H1 (cell line): Measurements from ENCODE around the gene GSG1L. TPM values are rescaled to one million over a fixed set of nuclear protein-coding genes. Genes with fewer than 3 reads are reported as not detected.
A peak's percentile ranks its signal among the peaks of the same experiment; 100 is the strongest.

Source experiments
- CTCF ChIA-PET: fragments of 300-600 bp; sonication (Branson Sonifier 250); formaldehyde crosslinking; loops from one replicate; lab custom pipeline; 2021; ENCODE audit not compliant: partially characterized antibody; lab: Charles Lee
- POLR2A ChIA-PET: fragments of 300-600 bp; sonication (Branson Sonifier 250); formaldehyde crosslinking; loops from one replicate; lab custom pipeline; 2021; ENCODE audit warnings: inconsistent platforms; ENCODE audit not compliant: partially characterized antibody; lab: Charles Lee
- DNase-seq, 2 experiments: peaks; one replicate each; pipeline versions ENCODE4 v3.0.0 to v3.0.0-alpha.2; 2010 to 2022; ENCODE audit warnings: low spot score in 2 of 2, low read depth in 1 of 2, mixed read lengths in 1 of 2
- FAIRE-seq: peaks from 2 replicates; lab custom pipeline; 2011; peaks lifted over from hg19 to GRCh38; lab: Jason Lieb, UNC
- H2AFZ ChIP-seq: 2 replicates; pipeline ENCODE4 v1.8.1; 2012; ENCODE audit warnings: low read length, inconsistent platforms
- H2AK5ac ChIP-seq: 2 replicates; pipeline ENCODE4 v1.6.1; 2013; ENCODE audit warnings: low read depth, low read length
- H2BK120ac ChIP-seq: replicated peaks from 2 replicates; pipeline ENCODE3; 2013; ENCODE audit warnings: low read depth, low read length, inconsistent platforms
- H2BK12ac ChIP-seq: 2 replicates; pipeline ENCODE4 v1.6.1; 2013; ENCODE audit warnings: low read depth, low read length
- H2BK15ac ChIP-seq: 2 replicates; pipeline ENCODE4 v1.6.1; 2013; ENCODE audit warnings: low read length
- H2BK20ac ChIP-seq: 2 replicates; pipeline ENCODE4 v1.6.1; 2013; ENCODE audit warnings: low read length
- H2BK5ac ChIP-seq: 2 replicates; pipeline ENCODE4 v1.6.1; 2013; ENCODE audit warnings: low read depth, low read length
- H3K14ac ChIP-seq: 2 replicates; pipeline ENCODE4 v1.6.1; 2013; ENCODE audit warnings: inconsistent platforms; ENCODE audit not compliant: insufficient read length
- H3K18ac ChIP-seq: 2 replicates; pipeline ENCODE4 v1.6.1; 2013; ENCODE audit warnings: low read length; ENCODE audit errors: extremely low read depth
- H3K23ac ChIP-seq: 2 replicates; pipeline ENCODE4 v1.6.1; 2013; ENCODE audit warnings: inconsistent platforms; ENCODE audit not compliant: insufficient read length
- H3K23me2 ChIP-seq: 2 replicates; pipeline ENCODE4 v1.6.1; 2013; ENCODE audit warnings: low read depth, low read length
- H3K27ac ChIP-seq: 2 replicates; pipeline ENCODE4 v1.6.1; 2011; ENCODE audit warnings: low read depth, low read length, inconsistent platforms
- H3K27me3 ChIP-seq, 4 experiments: replicated peaks in 1 of 4; 1 replicate in 1 of 4; 2 replicates in 3 of 4; pipeline versions ENCODE4 v1.6.1 to v1.8.1; 2011 to 2013; ENCODE audit warnings: low read length in 3 of 4, mild to moderate bottlenecking in 3 of 4, inconsistent platforms in 2 of 4, mixed read lengths in 2 of 4, moderate library complexity in 1 of 4; ENCODE audit not compliant: control insufficient read depth in 3 of 4, insufficient read depth in 3 of 4; ENCODE audit errors: extremely low read depth in 1 of 4
- H3K36me3 ChIP-seq, 4 experiments: 2 replicates each; pipeline versions ENCODE4 v1.6.1 to v1.8.1; 2011 to 2013; ENCODE audit warnings: mild to moderate bottlenecking in 4 of 4, low read length in 3 of 4, moderate library complexity in 2 of 4, control low read depth in 1 of 4, inconsistent platforms in 1 of 4; ENCODE audit not compliant: insufficient read depth in 4 of 4, control insufficient read depth in 2 of 4
- H3K4ac ChIP-seq: replicated peaks from 2 replicates; pipeline ENCODE3; 2013; ENCODE audit warnings: low read length, low read depth, mixed read lengths, inconsistent platforms; ENCODE audit not compliant: insufficient read length
- H3K4me1 ChIP-seq, 4 experiments: replicated peaks in 1 of 4; 1 replicate in 1 of 4; 2 replicates in 3 of 4; pipeline versions ENCODE4 v1.6.1 to v1.8.1; 2011 to 2013; ENCODE audit warnings: low read length in 3 of 4, inconsistent platforms in 2 of 4, mixed read lengths in 1 of 4; ENCODE audit not compliant: insufficient read depth in 4 of 4, control insufficient read depth in 3 of 4
- H3K4me2 ChIP-seq, 2 experiments: 2 replicates each; pipeline versions ENCODE4 v1.6.1 to v1.8.1; 2011 to 2013; ENCODE audit warnings: low read depth in 2 of 2, low read length in 2 of 2, control low read depth in 1 of 2, inconsistent platforms in 1 of 2, mild to moderate bottlenecking in 1 of 2; ENCODE audit not compliant: insufficient read depth in 1 of 2
- H3K4me3 ChIP-seq, 4 experiments: fragments of 200-600, 300-600 bp in 1 of 4; sonication (generic), shearing (Covaris generic), sonication (Bioruptor Twin) in 1 of 4; 2 replicates each; pipeline versions ENCODE4 v1.5.1 to v1.8.1; 2011 to 2016; ENCODE audit warnings: low read length in 4 of 4, low read depth in 3 of 4, control low read depth in 2 of 4, inconsistent platforms in 2 of 4, mild to moderate bottlenecking in 2 of 4, mixed read lengths in 1 of 4, moderate library complexity in 1 of 4; ENCODE audit not compliant: insufficient read depth in 2 of 4; ENCODE audit errors: extremely low read depth in 1 of 4
- H3K56ac ChIP-seq: replicated peaks from 2 replicates; pipeline ENCODE3; 2013; ENCODE audit warnings: low read depth, mild to moderate bottlenecking, mixed read lengths, low read length, inconsistent platforms; ENCODE audit not compliant: insufficient read length
- H3K79me1 ChIP-seq: 2 replicates; pipeline ENCODE4 v1.6.1; 2013; ENCODE audit warnings: low read depth, low read length, control low read depth
- H3K79me2 ChIP-seq, 2 experiments: 2 replicates each; pipeline versions ENCODE4 v1.6.1 to v1.8.1; 2012 to 2013; ENCODE audit warnings: low read length in 2 of 2, mild to moderate bottlenecking in 2 of 2, inconsistent platforms in 1 of 2; ENCODE audit not compliant: insufficient read depth in 2 of 2, control insufficient read depth in 1 of 2
- H3K9ac ChIP-seq, 4 experiments: replicated peaks in 1 of 4; 1 replicate in 1 of 4; 2 replicates in 3 of 4; pipeline versions ENCODE4 v1.6.1 to v1.8.1; 2011 to 2013; ENCODE audit warnings: low read depth in 3 of 4, low read length in 3 of 4, control low read depth in 2 of 4, mild to moderate bottlenecking in 2 of 4, moderate library complexity in 2 of 4, inconsistent platforms in 1 of 4; ENCODE audit errors: extremely low read depth in 1 of 4
- H3K9me3 ChIP-seq, 2 experiments: 2 replicates each; pipeline versions ENCODE4 v1.6.1 to v1.8.1; 2012 to 2013; ENCODE audit warnings: mild to moderate bottlenecking in 2 of 2, moderate library complexity in 2 of 2, control low read depth in 1 of 2, inconsistent platforms in 1 of 2, low read depth in 1 of 2, low read length in 1 of 2, mixed read lengths in 1 of 2; ENCODE audit not compliant: insufficient read depth in 2 of 2
- H4K20me1 ChIP-seq, 2 experiments: replicated peaks in 1 of 2; 2 replicates each; pipeline versions ENCODE3 to v1.8.1; 2011 to 2013; ENCODE audit warnings: inconsistent platforms in 2 of 2, low read length in 2 of 2, mild to moderate bottlenecking in 1 of 2; ENCODE audit not compliant: insufficient read depth in 2 of 2, control insufficient read depth in 1 of 2
- H4K5ac ChIP-seq: 2 replicates; pipeline ENCODE4 v1.6.1; 2013; ENCODE audit warnings: low read length, low read depth, mixed read lengths, inconsistent platforms; ENCODE audit not compliant: insufficient read length
- H4K8ac ChIP-seq: 2 replicates; pipeline ENCODE4 v1.8.0; 2013; ENCODE audit warnings: mild to moderate bottlenecking, moderate library complexity, low read length, inconsistent platforms; ENCODE audit not compliant: insufficient read depth; ENCODE audit errors: extremely low read depth
- H4K91ac ChIP-seq: replicated peaks from 2 replicates; pipeline ENCODE3; 2013; ENCODE audit warnings: low read length, mixed read lengths, inconsistent platforms; ENCODE audit not compliant: insufficient read length
- SP1 ChIP-seq: IDR thresholded peaks from 2 replicates; pipeline ENCODE4 v1.6.1; 2011; ENCODE audit warnings: low read depth, low read length
- SRF ChIP-seq: IDR thresholded peaks from 2 replicates; pipeline ENCODE4 v1.6.1; 2011; ENCODE audit warnings: mild to moderate bottlenecking, low read depth, low read length, moderate library complexity
- SUZ12 ChIP-seq: fragments of 200-600 bp; sonication (generic); IDR thresholded peaks from 2 replicates; pipeline ENCODE4 v1.6.1; 2012; ENCODE audit warnings: mild to moderate bottlenecking, inconsistent platforms, low read length, moderate library complexity, mixed read lengths
- TEAD4 ChIP-seq: IDR thresholded peaks from 2 replicates; pipeline ENCODE4 v1.6.1; 2012; ENCODE audit warnings: low read depth, low read length, inconsistent platforms, mixed read lengths
- WGBS, 2 experiments: shearing (Covaris generic) in 1 of 2; methylation state at CpG; one replicate each; pipeline versions ENCODE4 v1.1.6 to v1.1.7; 2013 to 2015; ENCODE audit warnings: low lambda C conversion rate in 2 of 2, mixed read lengths in 2 of 2, inconsistent platforms in 1 of 2, low coverage in 1 of 2, missing lambda C conversion rate in 1 of 2; ENCODE audit not compliant: insufficient replicate concordance in 2 of 2, insufficient coverage in 1 of 2, insufficient read length in 1 of 2; ENCODE audit errors: extremely low coverage in 1 of 2, missing lambda C conversion rate in 1 of 2; 5-methylcytosine and 5-hydroxymethylcytosine counted together
- polyA plus RNA-seq, 7 experiments: library from polyadenylated mRNA; depleted of rRNA in 3 of 7; stranded (reverse) in 5 of 7; unstranded in 2 of 7; fragments of >200 nt in 5 of 7; fragments of 200-250 nt in 2 of 7; gene quantifications; 1 replicate in 5 of 7; 2 replicates in 1 of 7; 4 replicates in 1 of 7; pipeline versions ENCODE4 v1.2.1 to v1.2.3, GENCODE V29; 2011 to 2013; ENCODE audit warnings: missing spikeins in 2 of 7, mixed read lengths in 2 of 7
- total RNA-seq: library from RNA; stranded (reverse); fragmentation: NEBNext Ultra II Directional; extraction: Animal tissue kit (Norgen Biotek cat#: 25700); gene quantifications from 2 replicates; pipeline ENCODE4 v1.2.1, GENCODE V29; 2021

GSG1L gene
- total and polyA plus RNA-seq, 2 of the 8 experiments (the other 6 are each of a cell fraction or from before 2014, with no cell fraction given) = 0.71 to 1.1 TPM

DNA sequence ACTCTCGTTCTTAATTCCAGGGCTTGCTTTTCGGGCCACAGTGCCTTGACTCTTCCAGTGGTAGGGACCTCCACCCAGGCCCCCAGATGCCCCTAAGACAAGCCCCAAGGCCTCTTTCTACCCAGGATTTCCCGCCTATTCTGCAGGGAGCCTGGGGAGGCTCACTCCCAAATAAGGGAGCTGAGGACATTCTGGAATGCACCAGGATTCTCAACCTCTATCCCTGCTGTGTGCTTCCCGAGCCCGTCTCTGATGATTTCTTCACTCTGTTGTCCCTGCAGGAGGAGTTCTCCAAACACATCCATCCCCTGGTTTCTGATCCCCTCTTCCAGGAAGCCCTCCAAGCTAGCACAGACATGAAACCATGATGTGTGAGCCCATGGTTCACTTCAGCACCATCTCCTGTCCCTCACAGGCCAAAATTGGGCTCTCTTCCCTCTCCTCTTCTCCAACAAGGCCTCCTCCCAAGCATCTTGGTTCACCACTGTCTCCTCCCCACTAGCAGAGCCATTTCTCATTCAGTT lies 257.6 kb downstream of the GSG1L start:
- Histone ChIP-seq H3K36me3 (no peaks in the 10 kb centered on the region), H2BK15ac (0 out of 2 replicates have a peak overlapping the region, but pooled peaks have one; percentile 48), H4K5ac (no peak overlapping the region), H4K20me1 (no peaks in the 10 kb centered on the region), H3K18ac (no peak overlapping the region), H3K79me1 (no peaks in the 10 kb centered on the region), H4K8ac (no peak overlapping the region), H3K56ac (no peak overlapping the region), H3K4me3 (no peak overlapping the region), H3K79me2 (no peaks in the 10 kb centered on the region), H3K23ac (no peak overlapping the region), H2BK5ac (peak overlapping the region; percentile 55; the same call in 1 of the 2 replicates), H3K9ac (no peak overlapping the region), H3K14ac (no peak overlapping the region), H3K4me2 (peak overlapping the region in 1 of 2 experiments; percentile 15; a peak in 1 of 4 replicates), H2BK120ac (no peak overlapping the region), H2BK20ac (no peak overlapping the region), H3K4ac (no peak overlapping the region), H3K4me1 (peaks cover 0 to 4% (median 1%) of the 10 kb centered on the region in 4 experiments; a peak in 5 of 7 replicates), H2AFZ (no peak overlapping the region), H3K9me3 (no peaks in the 10 kb centered on the region), H3K27ac (no peak overlapping the region), H4K91ac (peak overlapping the region; percentile 49), H2AK5ac (no peak overlapping the region), H2BK12ac (peak overlapping the region; percentile 77; the same call in 1 of the 2 replicates), H3K27me3 (no peaks in the 10 kb centered on the region; a peak in 1 of 7 replicates), H3K23me2 (peaks cover 6% of the 10 kb centered on the region)
- ChIA-PET POLR2A (interaction anchor here (1.3 kb wide), 1 partner anchor 18 kb away, joined by 3 read pairs; no protein-coding TSS in a partner anchor), CTCF (interaction anchor here (1.0 kb wide), 1 partner anchor 80 kb away, joined by 3 read pairs; no protein-coding TSS in a partner anchor)
- peak; percentile 28; the same call in 1 of the 2 replicates for TF ChIP-seq TEAD4
- TF ChIP-seq SUZ12 = no peak
- TF ChIP-seq SRF = peak; percentile 62
- TF ChIP-seq SP1 = no peak
- FAIRE-seq (peak; percentile 52), DNase-seq (no peak)
- WGBS, 2 experiments = 75% methylated on average over 4 of the region's 5 CpGs; no CpG with 5 or more reads in 1 of the 2 experiments
